HG02588 (cell line): ENCODE measurements around the gene JUNB.
A peak's percentile ranks its signal among the peaks of the same experiment; 100 is the strongest.
"Not testable (repeated sequence)": the region's sequence is repeated elsewhere in the genome, so short reads cannot be mapped to it uniquely, and the experiment has no call there.

ENCODE experiments used
- ATAC-seq: cut with Tn5 transposase; IDR thresholded peaks from one replicate; pipeline ENCODE4 v1.9.1; 2021; ENCODE audit warnings: mild to moderate bottlenecking, moderate library complexity; ENCODE audit not compliant: unreplicated experiment

Gene JUNB

GRCh38 chr19:12802267-12803106 is 11.2 kb downstream of the JUNB start:
- no peak for ATAC-seq

GRCh38 chr19:12804051-12804450 is 12.8 kb downstream of the JUNB start:
- ATAC-seq, result no peak

- ATAC-seq, result peak; percentile 78
Measured at GRCh38 chr19:12806242-12807081, 15.2 kb downstream of the JUNB start, which contains the start of gene RNASEH2A. RNASEH2A (plus strand) TSS chr19:12806584; CDS start chr19:12806674, 90 bp downstream.

- no peak for ATAC-seq
Measured at GRCh38 chr19:12815088-12815487, 23.8 kb downstream of the JUNB start.

GRCh38 chr19:12817188-12817587 is 25.9 kb downstream of the JUNB start:
- ATAC-seq, result not testable (repeated sequence)

- ATAC-seq, result not testable (repeated sequence)
Measured at GRCh38 chr19:12817810-12818209, 26.5 kb downstream of the JUNB start.

GRCh38 chr19:12821761-12822160 is 30.5 kb downstream of the JUNB start:
- ATAC-seq, result no peak

GRCh38 chr19:12825254-12826131 is 34.2 kb downstream of the JUNB start:
- ATAC-seq, result no peak

- no peak for ATAC-seq
Measured at GRCh38 chr19:12828494-12828893, 37.2 kb downstream of the JUNB start.

GRCh38 chr19:12833418-12833737 is 42.1 kb downstream of the JUNB start:
- ATAC-seq, result no peak

GRCh38 chr19:12833738-12834565 is 42.7 kb downstream of the JUNB start:
- ATAC-seq, result no peak

GRCh38 chr19:12834566-12834943 is 43.3 kb downstream of the JUNB start, which contains the start of gene RTBDN:
RTBDN (minus strand) TSS chr19:12834579; CDS start chr19:12829979, 4,600 bp downstream.
- ATAC-seq, result no peak

- ATAC-seq, result no peak
Measured at GRCh38 chr19:12834976-12835757, 43.9 kb downstream of the JUNB start.

GRCh38 chr19:12836529-12836863 is 45.2 kb downstream of the JUNB start:
- ATAC-seq, result no peak

- no peak for ATAC-seq
Measured at GRCh38 chr19:12837225-12837624, 45.9 kb downstream of the JUNB start.

GRCh38 chr19:12838182-12838885 is 47.0 kb downstream of the JUNB start, which contains the start of gene MAST1:
MAST1 (plus strand) TSS chr19:12838515; CDS start chr19:12838573, 58 bp downstream.
- ATAC-seq, result no peak

GRCh38 chr19:12838886-12839756 is 47.8 kb downstream of the JUNB start:
- no peak for ATAC-seq
